NK-92 (cell line): Measurements from ENCODE around the gene ASB9.
"Not testable (repeated sequence)": the region's sequence is repeated elsewhere in the genome, so short reads cannot be mapped to it uniquely, and the experiment has no call there.

ENCODE experiments used
- DNase-seq: peaks from one replicate; lab custom pipeline; 2025; ENCODE audit not compliant: unreplicated experiment; lab: John Stamatoyannopoulos, UW

Gene ASB9

GRCh38 chrX:15242899-15243555, 26.9 kb downstream of the ASB9 start:
- no peak for DNase-seq

DNA sequence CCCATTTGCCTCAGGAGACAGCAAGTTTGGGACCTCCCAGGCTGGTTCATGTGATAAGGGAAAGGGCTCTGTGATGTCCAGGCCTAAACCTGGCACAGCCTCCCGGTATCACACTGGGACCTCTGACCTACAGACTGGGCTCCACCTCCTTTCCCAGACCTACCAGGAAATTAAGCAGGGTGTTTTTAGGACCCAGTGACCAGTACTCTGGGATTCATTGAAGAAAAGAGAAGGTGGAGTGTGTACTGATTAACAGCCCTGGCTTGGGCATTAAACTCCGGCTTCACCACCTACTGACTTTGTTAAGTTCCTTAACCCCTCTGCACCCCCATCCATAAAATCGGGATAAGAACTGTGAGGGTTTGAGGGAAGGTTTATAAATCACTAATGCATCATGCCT, 28.6 kb downstream of the ASB9 start:
- no peak for DNase-seq

- no peak for DNase-seq
These were observed 29.5 kb downstream of the ASB9 start for GRCh38 chrX:15240414-15240813.

DNA sequence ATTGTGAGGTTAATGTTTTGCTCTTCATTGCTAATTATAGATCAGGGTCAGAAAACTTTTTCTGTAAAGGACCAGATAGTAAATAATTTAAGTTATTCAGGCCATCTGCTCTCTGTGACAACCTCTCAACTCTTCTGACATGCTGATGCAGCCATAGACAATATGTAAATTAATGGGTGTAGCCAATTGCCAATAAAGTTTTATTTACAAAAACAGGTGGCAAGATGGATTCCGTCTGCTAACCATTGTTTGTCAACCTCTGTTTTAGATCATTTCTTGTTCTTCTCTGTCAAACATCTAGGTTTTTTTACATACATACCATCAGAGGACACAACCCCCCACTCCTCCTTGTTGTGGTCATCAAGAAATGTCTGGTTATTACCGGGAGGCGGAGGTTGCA, 33.7 kb downstream of the ASB9 start:
- no peak for DNase-seq

GRCh38 chrX:15235001-15235400, 34.9 kb downstream of the ASB9 start:
- DNase-seq, result no peak

- DNase-seq, result no peak
These were observed 36.4 kb downstream of the ASB9 start for GRCh38 chrX:15233416-15234015.

DNA sequence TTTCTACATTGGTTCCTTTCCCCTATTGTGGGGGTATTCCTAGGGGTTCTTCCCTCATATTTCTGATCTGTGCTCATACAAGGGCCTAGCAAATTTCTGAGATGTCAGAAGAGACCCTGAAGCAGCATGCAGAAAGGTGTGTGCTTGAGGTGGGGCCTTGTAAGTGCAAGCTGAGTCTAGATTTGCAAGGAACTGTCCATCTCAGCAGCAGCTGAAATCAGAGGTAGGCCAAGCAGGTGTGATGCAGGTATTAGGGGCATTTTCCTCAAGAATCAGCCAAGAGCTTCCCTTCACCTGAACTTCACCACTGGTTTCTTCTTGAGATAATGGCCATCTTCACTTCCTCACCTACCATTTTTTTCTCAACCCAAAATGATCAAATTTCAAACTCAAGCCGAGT, 45.1 kb downstream of the ASB9 start:
- no peak for DNase-seq

GRCh38 chrX:15221321-15221720, 48.6 kb downstream of the ASB9 start:
- no peak for DNase-seq

- no peak for DNase-seq
These were observed 52.7 kb downstream of the ASB9 start for GRCh38 chrX:15217161-15217560.

- DNase-seq, result no peak
These were observed 53.6 kb downstream of the ASB9 start for GRCh38 chrX:15216280-15216679.

DNA sequence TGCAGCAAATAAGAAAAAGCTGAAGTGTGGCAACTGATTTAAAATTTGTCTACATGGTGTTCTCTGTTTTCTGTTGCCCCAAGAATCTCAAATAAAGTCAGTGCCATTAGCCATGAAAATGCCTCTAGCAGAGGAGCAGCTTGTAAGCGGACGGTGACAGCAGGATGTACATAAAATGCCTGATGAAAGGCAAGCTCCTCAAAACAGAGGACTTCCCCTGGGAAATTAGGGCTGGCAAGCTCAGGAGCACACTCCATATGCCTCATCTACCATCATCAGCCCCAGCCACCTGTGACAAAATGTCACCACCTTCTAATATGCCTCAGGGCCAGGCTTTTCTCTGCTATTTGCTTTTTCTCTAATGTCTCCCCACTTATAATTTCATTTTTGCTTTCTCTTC, 54.5 kb downstream of the ASB9 start:
- no peak for DNase-seq

DNA sequence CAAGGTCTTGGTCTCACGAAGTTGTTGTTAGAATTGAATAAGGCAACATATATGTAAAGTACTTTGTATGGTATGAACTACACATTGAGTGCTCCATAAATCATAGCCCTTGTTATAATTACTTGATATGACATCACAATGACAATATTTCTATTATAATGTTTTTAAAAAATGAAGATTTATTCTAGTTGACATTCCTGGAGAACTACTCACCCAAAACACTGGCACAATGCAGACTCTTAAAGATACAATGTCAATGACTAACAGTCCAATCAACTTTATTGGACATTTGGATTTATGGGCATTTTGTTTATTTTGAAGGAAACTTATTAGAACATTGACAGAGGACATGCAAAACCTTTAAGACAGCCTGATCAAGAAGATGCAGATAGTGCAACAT, 55.3 kb downstream of the ASB9 start:
- no peak for DNase-seq

- no peak for DNase-seq
These were observed 60.8 kb downstream of the ASB9 start for GRCh38 chrX:15209096-15209495.

DNA sequence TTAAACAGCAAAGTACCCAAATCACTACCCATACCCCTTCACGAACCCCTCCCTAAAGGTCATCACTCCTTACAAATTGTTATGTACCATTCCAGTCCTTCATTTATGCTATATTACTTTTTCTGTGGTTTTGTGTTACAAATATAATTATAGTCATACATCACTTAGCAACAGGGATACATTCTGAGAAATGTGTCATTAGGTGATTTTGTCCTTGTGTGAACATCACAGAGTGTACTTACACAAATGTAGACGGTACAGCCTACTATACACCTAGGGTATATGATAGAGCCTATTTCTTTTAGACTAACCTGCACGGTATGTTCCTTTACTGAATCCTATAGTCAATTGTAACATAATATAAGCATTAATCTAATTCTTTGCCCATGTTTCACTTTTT, 61.9 kb downstream of the ASB9 start:
- DNase-seq, result no peak

- no peak for DNase-seq
These were observed 62.5 kb downstream of the ASB9 start for GRCh38 chrX:15207384-15207783.

GRCh38 chrX:15206306-15206705, 63.6 kb downstream of the ASB9 start:
- no peak for DNase-seq

DNA sequence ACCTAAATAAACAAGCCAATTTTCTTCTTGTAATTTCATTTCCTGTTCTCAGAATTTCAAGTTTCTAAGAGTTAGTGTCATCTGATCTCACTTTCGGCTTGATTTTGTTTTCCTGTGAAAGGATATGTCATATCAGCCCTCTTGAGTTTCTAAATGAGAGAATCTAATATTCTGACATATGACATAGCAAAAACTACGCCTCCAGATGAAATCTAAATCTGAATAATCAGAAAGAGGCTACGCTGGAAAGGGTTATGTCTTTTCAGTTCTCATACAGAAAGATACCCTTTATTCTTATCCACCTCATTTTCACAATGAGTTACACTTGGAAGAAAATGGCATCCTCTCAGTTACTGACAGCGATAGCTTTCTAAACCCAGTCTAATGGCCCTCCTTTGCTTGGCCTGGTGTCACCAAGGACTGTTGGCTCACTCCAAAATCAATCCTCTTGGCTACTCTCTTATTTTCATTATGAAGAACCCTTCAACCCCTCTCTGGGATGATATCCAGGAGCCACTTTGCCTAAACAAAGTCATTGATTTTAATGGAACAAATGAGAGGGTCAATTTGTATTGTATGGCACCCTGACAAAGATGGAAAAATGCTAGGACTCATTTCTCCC, 65.6 kb downstream of the ASB9 start:
- no peak for DNase-seq

- DNase-seq, result no peak
These were observed 66.2 kb downstream of the ASB9 start for GRCh38 chrX:15203694-15204093.

DNA sequence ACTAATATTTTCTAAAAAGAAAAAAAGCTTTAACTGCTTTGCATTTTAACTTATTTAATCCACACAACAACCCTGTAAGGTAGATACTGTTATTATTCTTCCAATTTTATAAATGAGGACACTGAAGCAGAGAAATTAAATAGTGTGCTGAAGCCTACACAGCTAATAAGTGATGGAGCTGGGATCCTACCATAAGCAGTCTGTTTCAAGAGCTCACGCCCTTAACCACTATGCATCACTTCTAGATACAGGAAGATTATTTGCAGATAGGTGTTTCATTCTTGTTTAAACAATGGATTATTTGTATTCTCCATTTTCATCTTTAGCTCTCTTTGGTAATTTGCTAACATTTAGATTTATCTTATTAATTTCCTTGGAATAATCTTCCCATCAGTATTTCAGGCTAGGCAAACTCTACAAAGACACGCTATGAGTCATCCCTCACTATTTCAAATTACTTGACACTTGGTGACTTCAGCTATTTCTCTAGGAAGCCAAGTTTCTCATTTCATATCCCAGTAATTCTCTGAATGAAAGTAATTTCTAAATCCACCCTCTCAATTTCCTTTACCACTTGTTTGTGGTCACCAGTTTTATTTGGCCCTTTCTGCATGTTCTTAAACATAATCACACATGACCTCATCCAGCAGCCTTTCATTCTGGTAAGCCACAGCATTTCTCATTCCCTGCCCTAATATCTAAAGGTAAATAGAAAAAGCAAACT, 67.3 kb downstream of the ASB9 start:
- DNase-seq, result no peak

DNA sequence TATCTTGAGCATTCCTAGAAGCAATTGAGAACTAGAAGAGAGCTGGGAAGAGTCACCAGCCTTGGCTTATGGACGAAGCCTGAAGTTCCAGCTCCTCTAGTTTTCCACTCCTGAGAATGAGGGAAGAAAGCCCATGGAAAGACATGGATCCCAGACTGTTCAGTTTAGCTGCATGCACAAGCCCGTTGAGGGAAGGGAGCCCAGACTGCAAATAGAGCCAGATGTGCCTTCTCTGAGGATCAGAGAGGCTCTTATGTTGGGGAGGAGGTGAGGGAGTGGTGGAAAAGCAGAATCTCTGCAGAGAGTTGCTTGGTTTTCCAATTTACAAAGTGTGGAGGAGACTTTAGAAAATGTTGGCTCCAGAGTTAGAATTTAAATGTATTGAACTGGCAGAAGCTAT, 69.0 kb downstream of the ASB9 start:
- DNase-seq, result no peak

- DNase-seq, result not testable (repeated sequence)
These were observed 71.2 kb downstream of the ASB9 start for GRCh38 chrX:15198608-15199202.

DNA sequence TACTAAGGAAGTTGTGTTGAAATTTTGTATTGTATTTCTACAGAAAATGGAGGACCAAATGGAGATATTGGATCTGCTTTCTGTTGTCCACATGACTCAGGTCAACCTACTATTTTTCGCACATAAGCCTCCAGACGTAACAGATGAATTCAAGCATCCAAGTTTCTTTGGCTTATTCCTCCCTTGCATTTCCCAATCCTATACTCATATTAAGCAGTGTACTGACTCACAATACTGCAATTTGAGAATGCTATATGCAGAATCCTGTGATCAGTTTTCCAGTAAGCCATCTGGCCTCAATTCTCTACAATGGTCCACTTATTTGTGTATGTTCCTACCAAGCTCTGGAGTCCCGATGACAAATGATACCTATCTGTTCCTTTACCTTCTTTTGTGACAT, 75.7 kb downstream of the ASB9 start:
- no peak for DNase-seq
